Hematopoietic multipotent progenitor cell treated with erythropoietin and hydrocortisone succinate and interleukin-3 and kit ligand, for 17 days (in vitro differentiated cells): ENCODE data around the gene SARNP.
A peak's percentile ranks its signal among the peaks of the same experiment; 100 is the strongest.
"Not testable (repeated sequence)": the region's sequence is repeated elsewhere in the genome, so short reads cannot be mapped to it uniquely, and the experiment has no call there.

ENCODE experiments used
- DNase-seq: peaks from one replicate; pipeline ENCODE4 v3.0.0-alpha.2; 2015; ENCODE audit warnings: low spot score

Gene SARNP, protein sequence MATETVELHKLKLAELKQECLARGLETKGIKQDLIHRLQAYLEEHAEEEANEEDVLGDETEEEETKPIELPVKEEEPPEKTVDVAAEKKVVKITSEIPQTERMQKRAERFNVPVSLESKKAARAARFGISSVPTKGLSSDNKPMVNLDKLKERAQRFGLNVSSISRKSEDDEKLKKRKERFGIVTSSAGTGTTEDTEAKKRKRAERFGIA

DNA sequence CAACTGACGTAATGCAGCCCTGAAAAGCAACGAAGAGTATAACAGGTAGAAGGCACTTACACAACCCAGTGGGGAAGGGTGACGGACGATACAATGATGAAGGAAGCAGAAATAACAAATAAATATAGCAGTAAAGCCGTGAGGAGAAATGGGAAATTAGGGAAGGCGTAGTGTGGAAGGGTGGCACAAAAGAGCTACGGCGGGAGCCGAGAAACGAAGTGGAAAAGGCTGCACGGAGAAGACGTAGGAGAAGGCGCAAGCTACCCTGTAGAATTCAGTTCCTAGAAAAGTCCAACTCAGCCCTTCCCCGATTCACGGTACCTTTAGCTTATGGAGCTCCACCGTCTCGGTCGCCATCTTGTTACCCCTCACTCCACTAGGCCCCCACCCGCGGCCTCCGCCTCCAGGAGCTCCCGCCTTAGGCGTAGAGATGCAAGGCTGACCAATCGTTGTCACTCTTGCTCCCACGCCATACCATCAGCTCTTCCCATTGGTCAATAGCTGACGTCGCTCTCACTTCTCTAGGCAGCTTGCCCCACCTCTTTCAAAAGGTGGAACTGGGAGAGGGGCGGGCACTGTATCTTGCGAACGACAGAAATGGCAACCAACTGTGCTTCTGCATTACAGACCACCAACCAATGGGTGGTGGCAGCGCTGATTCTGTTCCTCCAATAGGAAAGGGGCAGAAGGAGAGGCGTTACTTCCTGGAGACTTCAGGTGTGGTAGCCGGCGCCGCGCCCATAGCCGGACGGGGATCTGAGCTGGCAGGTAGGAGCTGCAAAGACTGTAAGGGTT is at the start of gene SARNP, which contains the start of gene ORMDL2:
Gene SARNP, minus strand, starts transcription at position 380 of the 795 bp plus-strand sequence. Its CDS starts 23 bp downstream, at position 357.
Gene ORMDL2, plus strand, starts transcription at position 697 of the 795 bp plus-strand sequence. CDS start 959 bp downstream, outside the sequence.
- DNase-seq, result peak; percentile 99

DNA sequence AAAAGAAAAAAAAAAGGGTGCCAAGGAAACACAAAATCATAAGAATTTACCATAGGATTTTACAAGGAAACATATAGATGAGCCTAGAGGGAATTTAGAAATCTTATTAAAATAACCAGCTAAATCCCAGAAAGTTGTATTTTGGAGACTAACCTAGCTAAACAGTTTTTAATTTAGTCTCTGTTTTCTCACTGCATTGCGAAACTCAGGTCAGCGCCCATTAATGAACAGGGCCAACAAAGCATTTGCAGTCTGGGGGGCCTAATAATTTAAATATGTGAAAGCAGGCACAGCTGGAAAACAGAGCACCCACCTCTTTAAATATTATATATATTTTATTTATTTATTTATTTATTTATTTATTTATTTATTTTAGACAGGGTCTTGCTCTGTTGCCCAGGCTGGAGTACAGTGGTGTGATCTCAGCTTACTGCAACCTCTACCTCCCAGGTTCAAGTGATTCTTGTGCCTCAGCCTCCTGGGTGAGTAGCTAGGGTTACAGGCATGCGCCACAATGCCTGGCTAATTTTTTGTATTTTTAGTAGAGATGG is 49.0 kb upstream of the SARNP start:
- not testable (repeated sequence) for DNase-seq

DNA sequence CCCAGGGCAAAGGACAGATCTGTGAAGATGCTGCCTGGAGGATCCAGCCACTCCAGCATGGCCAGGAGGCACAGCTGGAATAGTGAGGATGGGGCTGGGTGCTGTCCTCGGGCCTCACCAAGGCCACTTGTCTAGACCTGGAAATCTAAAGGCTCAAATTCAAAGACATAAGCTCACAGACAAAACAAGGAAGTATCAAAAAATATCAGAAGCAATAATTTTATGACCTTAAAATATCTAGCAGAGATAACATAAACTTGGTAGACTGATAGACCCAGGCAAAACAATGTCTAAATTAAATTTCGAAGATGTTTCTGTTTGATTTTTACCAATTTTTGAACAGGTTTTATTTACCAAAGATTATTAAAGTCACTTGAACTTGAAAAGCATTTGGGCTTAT is 47.8 kb upstream of the SARNP start:
- no peak for DNase-seq

DNA sequence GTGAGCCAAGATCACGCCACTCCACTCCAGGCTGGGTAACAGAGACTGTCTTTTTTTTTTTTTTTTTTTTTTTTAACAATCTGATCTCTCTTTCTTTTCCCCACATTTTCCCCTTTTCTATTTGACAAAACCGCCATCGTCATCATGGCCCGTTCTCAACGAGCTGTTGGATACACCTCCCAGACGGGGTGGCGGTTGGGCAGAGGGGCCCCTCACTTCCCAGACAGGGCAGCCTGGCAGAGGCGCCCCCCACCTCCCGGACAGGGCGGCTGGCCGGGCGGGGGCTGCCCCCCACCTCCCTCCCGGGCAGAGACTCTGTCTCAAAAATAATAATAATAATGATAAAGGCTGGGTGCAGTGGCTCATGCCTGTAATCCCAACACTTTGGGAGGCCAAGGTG is 45.4 kb upstream of the SARNP start:
- DNase-seq, result not testable (repeated sequence)

DNA sequence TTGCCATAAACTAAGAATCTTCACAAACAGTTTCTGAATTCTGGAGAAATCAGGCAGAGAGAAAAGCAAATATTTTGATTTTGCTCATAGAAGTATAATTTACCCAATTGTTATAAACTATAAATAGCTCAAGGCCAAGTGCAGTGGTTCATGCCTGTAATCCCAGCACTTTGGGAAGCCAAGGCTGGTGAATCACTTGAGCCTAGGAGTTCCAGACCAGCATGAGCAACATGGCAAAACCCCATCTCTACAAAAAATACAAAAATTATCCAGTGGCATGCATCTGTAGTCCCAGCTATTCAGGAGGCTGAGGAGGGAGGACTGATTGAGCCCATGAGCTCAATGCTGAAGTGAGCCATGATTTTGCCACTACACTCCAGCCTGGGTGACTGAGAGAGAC is 44.8 kb upstream of the SARNP start:
- DNase-seq, result no peak

DNA sequence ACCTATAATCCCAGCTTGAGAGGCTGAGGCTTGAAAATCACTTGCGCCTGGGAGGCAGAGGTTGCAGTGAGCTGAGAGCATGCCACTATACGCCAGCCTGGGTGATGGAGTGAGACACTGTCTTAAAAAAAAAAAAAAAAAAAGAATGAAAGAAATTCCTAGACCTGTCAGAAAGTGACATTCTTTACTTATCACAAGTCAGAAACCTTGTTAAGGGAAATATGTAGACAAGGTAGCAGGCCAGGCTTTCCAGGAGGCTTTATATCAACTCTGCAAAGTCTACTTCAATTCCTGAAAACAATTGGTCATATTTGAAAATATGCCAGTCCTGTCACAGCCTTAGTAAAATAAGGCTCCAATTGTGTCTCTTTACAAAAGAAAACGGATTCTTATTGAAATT is 44.3 kb upstream of the SARNP start:
- DNase-seq, result no peak

DNA sequence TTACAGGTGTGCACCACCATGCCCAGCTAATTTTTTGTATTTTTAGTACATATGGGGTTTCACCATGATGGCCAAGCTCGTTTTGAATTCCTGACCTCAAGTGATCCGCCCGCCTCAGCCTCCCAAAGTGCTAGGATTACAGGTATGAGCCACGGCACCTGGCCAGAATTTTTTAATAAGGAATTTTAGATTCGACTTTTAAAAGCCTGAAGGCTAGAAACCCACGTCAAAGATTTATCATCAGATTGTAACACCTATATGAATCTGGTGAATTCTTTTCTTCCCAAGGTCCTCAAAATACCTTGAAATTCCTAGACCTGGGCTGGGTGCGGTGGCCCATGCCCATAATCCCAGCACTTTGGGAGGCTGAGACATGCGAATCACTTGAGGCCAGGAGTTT is 43.9 kb upstream of the SARNP start:
- DNase-seq, result no peak

DNA sequence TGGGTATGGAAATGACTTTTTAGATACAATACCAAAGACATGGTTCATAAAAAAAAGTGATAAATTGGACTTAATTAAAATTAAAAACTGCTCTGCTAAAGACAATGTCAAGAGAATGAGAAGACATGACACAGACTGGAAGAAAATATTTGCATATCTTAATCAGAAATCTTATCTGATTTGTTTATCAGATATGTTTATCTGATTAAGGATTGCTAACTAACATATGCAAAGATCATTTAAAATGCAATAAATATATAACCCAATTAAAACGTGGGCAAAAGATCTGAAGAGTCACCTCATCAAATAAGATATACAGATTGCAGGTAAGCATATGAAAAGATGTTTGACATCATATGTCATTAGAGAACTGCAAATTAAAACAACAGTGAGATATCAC is 35.2 kb upstream of the SARNP start:
- no peak for DNase-seq

DNA sequence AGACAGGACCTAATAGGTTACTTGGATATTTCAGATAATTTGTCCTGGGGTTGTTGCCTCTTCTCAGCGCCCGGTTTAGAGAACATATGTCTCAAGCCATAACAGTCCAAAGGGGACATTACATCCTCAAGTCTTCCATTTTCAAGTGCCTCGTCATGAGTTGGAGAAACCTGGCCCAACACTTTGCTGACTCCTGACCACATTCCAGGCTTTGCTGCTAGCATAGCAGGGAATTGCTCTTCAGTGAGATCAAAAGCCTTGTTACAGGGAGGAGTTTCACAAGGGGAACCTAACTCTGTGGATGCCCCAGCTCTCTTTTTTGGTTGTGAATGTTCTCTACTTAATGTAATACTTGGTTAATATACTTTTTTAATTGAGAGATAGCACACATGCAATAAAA is 33.4 kb upstream of the SARNP start:
- no peak for DNase-seq

DNA sequence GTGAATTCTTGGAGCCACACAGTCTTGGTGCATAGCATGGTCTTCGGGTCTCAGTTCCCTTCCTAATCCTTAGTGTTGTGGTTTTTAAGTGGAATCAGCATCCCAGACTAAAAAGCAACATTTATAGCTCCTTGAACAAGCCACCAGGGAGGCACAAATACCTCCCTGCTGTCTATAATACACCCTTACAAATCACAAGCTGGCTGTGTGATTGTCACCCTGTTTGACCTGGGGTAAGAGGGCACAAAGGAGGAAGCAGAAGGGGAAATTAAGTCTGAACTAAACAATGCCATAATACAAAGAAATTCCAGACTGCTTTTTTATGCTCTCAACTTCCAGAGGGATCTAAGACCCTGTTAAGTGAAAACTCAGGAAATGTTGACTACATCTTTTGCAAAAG is 32.9 kb upstream of the SARNP start:
- DNase-seq, result no peak

DNA sequence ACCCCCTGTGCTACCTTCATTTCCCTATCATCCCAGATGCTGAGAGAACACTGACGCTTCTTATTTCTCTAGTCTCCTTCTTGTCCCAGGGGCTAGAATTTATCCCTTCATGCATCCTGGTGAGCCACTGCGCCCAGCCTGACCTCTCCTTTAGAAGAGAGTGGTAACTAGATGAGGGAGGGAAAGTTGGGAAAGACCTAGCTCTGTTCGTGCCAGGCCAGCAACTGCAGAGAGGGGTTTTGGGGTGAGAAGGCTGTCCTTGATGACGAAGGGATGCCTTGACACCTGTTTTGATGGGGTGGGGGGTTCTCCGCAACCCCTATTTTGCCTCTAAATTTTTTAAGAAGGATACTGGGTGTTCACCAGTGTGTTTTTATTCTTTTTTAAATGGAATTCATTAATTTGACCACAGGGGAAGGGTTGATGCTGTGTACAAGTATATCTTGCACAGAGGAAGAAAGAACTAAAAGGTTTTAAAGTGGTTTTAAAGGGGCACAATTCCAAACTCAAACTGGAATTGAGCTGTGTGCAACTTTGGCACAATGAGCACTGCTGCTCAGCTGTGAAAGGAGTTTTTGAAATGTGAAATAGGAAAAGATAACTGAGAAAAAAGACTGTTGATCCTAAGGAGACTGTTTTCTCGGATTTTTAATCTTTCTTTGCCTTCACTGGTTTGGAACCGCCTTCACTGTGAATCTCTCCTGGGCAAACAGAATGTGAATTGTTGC is 32.3 kb upstream of the SARNP start:
- DNase-seq, result no peak

DNA sequence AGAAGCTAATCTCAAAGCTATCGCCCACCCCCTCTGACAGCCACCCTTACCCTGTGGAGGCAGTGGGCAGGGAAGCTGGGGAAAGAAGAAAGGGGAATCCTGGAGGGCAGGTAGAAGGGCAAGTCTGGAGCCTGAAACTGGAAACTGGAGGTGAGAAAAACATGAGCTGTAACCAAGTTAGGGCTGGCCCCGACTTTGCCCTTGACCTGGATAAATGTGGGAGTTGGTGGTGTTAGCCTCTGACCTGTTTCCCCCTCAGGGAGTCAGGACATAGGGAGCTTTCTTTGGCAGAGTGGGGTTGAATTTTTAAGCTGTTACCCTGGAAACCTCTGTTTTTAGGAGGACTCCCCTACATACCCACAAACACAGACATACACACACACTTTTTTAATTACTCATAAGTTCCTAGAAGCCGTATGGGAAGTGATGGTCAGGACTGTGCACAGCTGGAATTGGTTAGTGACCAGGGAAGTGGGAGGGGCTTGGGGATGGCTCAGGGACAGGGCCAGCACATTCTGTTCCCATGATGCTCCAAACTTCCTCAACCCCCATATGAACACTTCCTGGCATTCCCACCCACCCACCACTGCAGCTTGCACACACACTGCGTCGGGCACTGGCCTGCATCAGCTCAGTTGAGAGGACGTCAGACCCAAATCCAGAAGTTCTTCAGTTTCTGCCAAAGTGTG is 30.2 kb upstream of the SARNP start:
- no peak for DNase-seq

DNA sequence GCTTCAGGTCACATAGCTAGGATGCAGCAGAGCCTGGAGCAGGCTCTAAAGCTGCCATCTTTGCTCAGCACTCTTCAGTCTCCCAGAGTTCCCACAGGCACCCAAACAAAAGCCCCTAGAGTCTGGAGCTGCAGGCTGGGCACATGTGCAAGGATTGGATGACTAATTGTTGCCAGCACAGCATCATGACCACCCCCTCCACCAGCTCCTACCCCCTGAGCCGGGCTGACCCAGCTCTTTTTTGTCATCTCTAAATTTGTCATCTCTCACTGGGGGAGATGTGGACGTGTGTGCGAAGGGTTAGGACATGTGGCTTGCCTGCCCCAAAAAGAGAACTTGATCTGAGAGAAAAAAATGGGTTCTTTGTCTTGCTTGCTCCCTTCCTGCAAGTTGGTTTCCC is 29.5 kb upstream of the SARNP start:
- DNase-seq, result no peak

DNA sequence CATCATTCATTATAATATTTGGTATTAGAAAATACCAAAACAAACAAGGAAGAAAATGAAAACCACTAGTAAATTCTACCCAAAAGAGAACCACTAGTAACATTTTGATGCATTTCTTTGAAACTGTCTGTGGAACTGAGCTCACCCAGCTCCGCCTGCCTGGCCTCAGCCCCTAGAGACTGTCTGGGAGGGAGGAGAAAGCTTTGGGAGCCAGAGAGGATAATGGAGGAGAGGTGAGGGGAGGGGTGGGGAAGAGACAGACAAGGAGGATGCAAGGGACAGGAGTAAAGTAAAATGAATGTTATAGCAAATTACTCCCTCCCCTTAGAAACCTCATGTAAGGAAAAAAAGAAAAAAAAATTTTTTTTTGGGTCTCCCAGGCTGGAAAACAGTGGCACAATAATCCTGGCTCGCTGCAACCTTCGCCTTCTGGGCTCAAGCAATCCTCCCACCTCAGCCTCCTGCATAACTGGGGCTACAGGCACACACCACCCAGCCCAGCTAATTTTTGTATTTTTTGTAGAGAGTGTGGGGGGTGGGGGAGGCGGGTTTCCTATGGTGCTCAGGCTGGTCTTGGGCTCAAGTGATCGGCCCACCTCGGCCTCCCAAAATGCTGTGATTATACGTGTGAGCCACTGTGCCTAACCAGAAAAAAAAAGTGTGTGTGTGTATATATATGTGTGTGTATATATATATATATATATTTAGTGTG is 28.4 kb upstream of the SARNP start:
- no peak for DNase-seq

DNA sequence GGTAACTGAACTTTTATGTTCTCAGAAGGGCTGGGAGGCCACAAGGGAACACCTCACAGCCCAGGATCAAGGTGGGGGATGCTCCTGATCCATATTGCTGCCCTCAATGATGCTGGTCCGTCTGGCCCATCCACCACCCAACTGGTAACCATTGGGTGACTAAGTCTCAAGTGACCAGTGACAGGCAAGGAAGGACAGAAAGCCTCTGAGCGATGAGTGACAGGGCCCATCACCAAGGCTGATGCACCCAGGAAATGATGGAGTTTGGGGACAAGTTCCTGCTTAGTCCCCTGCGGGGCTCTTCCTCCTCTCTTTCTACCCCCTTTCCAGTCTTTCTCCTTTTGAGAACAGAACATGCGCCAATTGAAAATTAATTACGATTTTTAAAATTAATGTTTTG is 27.8 kb upstream of the SARNP start:
- no peak for DNase-seq

DNA sequence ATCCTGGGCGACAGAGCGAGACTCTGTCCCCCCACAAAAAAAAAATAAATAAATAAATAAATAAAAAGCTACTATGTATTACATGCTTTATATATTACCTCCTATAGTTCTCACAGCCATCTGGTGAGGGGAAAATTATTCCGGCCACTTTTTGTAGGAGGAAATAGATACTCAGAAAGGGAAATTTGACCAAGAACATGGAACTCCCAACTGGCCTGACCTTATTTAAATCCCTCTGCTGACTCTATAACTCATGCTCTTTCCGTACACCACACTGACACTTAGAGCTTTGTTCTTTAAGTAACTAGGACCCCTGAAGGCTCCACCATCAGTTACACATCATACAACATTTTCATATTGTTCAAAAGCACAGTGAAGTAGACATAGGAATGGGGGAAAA is 27.4 kb upstream of the SARNP start:
- DNase-seq, result no peak

DNA sequence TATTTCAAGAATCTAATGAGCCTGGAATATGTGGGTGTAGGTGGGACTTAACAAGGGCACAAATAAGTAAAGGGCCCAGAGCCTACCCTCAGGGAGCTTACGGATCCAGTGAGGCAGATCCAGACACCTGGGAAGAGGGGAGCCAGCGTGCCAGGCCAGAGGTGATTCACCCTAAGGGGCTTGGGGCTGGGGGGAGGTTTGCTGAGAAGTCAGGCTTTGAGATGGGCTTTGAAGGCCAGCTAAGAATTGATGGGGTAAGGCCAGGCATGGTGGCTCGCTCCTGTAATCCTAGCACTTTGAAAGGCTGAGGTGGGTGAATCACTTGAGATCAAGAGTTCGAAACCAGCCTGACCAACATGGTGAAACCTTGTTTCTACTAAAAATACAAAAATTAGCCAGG is 25.9 kb upstream of the SARNP start:
- DNase-seq, result no peak

DNA sequence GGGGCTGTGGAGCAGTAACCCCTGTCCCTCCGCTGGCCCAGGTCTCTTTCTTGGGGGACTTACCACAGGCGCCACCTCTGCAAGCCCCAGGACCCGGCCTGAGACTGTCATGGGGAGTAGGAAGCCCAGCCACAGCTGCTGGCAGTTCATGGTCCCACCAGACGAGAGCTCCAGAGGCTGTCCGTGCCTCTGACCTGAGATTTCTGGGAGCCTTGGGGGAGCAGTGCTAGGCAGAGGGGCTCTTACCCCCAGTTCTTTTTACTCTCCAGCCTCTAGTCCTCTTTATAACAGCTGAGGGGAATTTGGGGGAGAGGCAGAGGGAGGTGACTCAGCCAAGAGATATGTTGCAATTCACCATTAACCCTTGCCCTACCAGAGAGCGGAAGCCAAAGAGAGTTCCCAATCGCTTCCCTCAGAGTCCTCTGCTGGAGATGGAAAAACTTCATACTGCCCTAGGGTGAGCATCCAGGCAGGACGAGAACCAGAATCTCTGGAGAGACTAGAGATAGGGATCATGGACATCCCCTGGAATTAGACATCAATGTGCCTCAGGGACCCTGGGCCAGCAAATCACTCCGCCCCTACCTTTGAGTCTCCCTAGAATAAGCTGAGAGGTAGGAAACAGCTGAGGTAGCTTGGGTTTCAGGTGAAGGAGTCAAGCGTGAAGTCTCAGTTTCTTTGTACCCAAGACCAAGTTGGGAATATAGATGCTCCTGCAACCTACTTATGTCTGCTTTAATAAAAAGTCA is 25.3 kb upstream of the SARNP start, which contains the start of gene MMP19:
Gene MMP19, minus strand, starts transcription at position 256 of the 749 bp plus-strand sequence. Its CDS starts 106 bp downstream, at position 150.
- DNase-seq, result no peak

DNA sequence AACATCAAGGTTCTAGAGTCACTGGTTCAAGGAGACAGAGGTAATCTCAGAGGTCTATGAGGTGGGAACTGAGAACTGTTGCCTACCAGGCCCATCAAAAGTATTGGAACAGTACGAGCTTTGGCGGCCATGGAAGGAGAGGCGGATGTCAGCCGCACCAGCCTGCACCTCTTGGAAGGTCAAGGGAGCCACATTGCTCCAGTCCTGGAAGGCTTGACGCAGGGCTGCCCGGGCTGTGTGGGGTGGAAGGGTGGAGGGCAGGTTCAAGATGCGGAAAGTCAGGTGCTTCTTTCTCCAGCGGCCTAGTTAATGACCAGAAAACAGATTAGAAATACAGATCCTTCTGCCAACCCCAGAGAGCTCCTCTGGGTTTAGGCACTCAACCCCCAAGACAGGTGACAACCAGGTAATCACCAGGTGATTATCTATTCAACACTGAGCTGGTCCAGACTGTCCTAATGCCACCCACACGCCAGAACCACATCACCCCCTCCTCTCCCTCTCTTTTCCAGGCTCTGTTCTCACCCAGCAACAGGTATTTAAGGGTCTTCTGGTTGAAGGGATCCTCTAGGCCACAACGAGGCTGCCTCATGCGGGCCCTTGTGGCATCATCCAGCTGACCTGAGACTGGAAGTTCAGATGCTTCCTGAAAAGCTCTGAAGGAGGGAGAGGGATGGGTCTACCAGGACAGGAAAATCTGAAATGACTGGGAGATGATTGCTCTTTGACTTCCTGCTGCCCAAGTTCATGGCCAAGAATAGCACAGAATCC is 23.2 kb upstream of the SARNP start:
- no peak for DNase-seq
